Activated CD8-positive, alpha-beta memory T cell treated with anti-CD3 and anti-CD28 coated beads, Interleukin-2, amount 50 U/mL, for 1 hour (primary cell): ENCODE data around the gene SENP1.

Experiments
- DNase-seq: peaks from one replicate; pipeline ENCODE4 v3.0.0-alpha.2; 2020; ENCODE audit errors: extremely low read depth

The SENP1 gene

DNA sequence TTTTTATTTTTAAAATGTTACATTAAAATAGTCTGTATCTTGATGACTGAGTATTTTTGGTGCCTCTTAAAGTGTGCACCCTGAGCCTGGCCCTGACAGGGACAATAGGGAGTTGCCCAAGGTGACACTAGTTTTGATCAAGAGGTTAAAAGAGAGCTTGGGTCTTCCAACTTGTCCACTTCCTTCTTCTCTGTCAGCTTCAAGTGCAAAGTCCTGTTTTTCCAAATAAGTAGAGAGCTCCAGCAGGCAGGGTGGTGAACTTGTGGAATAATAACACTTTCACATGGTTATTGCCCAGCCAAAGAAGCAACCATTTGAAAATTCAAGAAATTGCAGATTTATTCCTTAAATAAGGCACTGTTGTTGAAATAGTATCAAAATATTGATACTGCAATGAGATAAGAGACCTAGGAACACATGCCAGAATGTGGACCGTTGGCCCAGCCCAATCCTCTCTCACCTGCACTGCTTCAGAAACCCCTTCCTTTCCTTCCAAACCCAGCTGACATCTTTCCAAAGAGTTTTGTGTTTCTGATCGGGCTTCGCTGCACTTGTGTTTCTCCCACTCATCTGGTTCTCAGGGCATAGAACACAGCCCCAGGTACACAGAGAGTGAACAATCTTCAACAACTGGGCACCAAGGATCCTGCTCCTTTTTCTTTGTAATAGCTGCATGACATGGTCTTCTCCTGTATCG, 87.8 kb downstream of the SENP1 start:
- no peak for DNase-seq

DNA sequence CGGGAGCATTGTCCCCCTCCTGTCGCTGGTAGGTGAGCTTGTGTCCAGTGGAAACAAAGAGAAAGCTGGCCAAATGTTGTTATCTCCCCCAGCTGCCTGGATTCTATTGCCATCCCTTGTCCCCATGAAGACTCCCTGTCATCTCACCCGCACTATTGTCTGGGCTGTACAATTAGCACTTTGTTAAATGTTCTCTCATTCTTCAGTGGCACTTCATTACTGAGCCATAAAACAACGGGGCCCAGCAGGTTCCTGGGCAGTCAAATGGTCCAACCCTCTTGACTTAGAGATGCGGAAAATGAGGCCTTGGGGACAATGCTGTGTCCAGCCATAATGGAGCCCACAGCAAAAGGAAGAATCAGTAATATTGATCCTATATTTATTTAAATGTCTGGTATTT, 88.4 kb downstream of the SENP1 start:
- no peak for DNase-seq

DNA sequence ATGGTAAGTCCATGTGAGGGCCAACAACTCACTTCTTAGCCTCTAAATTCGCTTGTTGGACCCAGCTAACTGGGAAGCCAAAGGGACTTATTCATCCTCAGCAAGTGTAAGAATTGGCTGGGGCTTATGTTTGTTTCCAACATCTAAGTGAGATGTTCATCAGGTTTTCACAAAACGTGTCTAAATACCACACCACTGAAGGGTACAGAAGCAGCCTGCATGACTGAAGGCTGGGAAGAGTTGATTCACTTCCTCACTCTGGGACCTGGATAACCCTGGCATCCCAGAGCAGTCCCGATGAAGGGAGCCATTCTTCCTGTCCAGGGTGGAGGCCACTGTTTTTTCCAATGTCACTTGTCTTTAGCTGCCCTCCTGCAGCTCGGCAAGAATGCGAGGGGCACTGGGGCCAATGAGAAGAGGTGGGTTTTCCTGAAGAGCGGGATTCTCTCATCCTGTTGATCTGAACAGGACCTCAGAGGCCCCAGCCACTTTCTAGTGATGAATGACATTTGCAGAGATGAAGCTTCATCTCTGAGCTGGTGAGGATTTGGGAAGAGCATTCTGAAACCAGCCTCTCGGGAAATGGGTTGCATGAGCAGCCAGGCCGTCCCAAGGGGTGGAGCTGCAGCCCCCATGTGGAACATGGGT, 89.4 kb downstream of the SENP1 start:
- DNase-seq = no peak

DNA sequence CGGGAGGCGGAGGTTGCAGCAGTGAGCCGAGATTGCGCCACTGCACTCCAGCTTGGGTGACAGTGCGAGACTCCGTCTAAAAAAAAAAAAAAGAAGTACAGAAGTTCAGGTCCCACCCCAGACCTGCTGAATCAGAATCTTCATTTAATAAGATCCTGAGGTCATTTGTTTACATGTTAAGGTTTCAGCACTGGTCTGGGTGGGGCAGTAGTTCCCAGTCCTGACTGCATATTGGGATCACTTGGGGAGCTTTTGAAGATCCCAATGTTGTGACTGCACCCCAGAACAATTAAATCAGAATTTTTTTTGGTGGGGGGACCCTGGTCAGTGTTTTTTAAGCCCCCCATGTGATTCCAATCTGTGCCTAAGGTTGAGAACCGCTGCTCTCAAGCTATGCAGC, 89.9 kb downstream of the SENP1 start:
- DNase-seq = no peak

DNA sequence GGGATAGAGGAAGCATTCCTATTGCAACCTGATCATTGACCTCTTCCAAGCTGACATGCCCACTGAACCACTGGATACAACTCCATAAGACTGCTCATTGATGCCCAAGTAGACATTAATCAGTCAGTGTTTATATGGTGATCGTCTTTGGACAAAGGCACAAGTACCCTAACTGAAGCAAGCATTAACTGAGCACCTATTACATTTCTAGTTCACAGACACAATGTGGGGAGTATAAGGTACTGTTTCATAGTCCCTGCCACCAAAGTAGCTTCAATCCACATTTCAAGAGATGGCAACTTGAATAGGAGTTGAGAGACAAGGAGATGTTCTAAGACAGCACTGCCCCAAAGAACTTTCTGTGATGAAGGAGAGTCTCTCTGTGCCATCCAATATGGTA, 90.8 kb downstream of the SENP1 start:
- DNase-seq = no peak

DNA sequence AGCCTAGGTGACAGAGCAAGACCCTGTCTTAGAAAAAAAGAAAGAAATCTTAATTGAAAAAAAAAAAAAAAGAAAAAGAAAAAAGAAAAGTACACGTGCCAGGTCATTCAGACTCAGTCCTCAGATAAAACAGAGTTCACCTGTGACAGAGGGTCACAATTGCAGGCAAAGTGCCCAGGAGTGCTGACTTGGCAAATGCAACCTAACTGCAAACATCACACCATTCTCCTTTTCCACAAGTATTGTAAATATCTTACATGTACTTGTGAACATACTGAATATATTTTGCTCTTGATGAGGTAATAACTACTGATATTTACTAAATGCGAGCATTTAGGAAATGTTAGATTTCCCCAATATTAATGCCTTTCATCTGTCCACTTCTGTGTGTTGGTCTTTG, 92.6 kb downstream of the SENP1 start:
- DNase-seq = no peak

DNA sequence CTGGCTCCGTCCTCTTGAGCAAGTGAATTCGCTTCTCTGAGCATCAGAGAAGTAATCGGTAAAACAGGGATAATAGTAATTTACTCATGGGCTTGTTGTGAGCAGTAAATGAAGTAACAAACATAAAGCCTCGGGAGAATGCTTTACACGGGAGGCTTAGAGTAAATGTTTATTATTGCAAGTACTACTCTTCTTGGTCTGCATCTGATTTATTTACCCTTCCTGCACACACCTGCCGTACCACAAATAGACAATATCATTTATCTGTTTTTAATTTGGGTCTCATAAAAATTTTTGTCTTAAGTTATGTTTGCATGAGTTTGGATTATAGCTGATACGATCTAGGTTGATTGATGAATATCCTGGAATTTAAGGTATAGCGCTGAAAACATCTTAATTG, 93.8 kb downstream of the SENP1 start:
- DNase-seq = no peak

DNA sequence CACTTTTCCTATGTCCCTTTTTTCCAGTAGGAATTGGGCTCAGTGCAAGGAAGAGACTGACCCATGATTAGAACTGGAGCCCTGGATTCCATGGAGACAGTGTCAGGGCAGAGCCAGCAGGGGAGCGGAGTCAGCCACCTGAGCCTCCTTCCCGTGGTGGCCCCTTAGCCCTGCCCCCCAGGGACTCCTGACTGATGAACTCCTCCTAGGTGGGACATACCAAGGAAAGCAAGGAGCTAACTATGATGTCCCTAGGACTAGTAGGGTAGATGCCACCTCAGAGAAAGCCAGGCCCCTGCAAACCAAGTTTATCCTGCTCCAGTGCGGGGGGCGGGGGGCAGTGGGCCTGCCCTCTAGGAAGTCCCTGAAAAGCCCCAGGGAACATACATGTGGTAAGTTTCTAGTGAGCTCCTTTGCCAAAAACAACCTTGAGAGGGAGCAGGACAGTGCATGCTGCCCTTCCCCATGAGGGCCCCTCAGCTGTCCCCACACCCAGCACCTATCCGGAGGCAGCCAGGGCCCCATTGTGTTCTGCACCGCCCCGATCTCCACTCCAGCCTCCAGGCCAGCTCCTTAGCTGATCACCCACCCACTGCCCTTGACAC, 95.4 kb downstream of the SENP1 start:
- DNase-seq = no peak

DNA sequence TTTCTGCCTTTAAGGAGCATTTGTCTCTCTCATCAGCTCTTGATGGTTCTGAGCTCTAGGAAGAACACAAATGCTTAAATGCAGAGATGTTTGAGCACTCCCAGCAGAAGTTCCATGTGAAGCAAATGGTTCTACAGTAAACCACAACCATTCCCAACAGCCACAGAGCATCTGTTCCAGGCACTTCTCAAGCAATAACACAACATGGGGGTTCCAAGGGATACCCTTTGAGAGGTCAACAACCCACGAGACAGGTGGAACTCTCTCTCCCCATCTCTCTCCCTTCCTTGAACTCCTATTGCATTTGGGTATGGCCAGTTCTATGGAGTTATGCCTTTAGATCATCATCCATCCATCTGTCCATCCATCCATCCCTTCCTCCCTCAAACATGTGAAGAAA, 96.4 kb downstream of the SENP1 start:
- DNase-seq = no peak

DNA sequence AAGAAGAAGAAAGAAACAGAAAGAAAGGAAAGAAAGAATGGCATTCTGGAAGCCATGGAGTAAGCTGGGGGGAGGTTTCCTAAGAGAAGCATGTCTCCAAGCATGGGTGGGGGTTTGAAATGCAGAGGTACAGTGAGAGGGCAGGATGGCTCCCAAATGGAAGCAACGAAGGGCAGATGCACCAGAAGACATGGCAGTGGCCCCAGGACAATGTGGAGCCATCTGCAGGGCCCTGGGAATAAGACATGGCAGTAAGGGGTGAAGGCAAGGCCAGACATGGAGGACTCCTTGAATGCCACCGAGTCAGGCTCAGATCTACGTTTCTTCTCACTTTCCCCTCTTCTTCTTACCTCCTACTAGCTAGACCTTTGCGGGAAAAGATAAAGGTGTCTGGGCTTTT, 96.9 kb downstream of the SENP1 start:
- DNase-seq = no peak

DNA sequence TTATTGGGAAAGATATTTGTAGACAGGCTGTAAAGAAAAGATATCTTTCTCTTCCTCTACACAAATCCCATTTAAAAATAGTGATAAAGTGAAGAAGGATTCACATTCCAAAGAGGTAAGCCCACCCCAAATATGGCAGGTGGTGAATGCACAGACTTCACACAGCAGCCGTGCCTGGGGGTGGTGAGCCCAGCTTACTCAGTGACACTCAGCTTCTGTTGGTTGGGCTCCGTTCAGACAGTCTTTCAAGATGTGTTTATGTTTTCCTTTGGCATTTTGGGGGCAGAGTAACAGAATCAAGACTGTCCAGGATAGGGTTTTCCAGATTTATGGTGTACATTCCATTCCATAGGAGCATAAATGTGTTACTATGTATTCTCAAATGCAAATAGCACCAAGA, 97.5 kb downstream of the SENP1 start:
- DNase-seq = no peak

DNA sequence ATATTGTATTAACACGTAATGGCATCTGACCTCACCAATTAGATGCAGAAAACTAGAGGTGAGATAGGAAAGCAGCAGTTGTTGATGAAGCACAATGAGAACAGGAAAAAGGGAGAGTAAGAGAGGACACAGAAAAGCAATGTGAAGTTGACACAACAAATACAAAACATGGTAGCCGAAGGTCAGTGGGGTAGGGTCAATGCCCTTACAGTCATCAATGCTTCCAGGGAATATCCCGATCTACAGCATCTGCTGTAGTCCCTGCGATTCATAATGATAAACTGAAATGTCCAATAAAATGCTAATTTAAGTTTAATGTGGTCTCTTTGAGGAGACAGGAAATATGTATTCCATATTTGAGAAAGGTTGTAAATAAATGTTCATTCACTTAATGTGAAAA, 98.7 kb downstream of the SENP1 start:
- DNase-seq = no peak

DNA sequence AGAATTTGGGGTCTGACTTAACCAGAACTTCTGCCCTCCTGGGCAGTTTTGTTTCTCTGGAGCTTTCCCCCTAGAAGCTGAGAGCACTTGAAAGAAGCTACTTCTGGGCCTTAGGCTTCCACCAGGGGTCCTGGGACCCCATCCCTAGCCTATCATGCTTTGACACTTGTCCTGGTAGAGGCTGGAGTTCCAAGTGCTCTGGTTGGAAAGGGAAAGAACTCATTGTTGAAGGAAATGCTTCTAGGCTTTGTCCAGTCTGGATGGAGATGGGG, 100.2 kb downstream of the SENP1 start:
- no peak for DNase-seq

DNA sequence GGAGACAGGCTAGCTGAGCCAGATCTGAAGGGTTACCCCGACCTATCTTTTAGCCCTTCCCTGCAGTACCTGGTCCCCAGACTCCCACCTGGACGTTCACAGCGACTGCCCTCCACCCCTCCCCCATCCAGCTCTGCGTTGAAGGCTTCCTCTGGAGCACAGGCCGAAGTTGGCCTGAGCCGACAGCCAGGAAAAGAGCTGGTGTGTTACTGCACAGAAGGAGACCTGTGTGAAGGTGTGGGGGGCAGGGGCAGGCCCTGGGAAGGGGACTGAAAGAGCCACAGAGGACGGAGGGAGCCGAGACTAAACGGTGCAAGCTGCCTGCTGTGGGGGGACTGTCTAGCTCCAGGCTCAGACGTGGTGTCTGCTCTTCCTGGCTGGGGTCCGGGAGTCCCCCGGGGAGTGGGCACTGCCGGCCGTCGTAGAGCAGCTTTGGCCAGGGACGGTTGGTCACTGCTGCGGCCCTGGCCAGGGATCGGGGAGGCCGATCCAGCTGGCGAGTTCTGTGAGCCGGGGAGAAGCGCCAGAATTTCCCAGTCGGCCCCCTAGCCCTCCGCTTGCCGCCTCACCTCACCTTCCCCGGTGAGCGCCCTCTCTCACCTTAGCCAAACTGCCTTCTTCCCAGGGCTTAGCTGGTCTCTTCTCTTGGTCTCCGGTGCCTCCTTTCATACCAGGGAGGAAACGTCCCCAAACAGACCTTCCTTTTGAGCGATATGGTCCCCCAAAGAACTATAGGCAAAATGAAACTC, 100.7 kb downstream of the SENP1 start:
- DNase-seq = no peak

DNA sequence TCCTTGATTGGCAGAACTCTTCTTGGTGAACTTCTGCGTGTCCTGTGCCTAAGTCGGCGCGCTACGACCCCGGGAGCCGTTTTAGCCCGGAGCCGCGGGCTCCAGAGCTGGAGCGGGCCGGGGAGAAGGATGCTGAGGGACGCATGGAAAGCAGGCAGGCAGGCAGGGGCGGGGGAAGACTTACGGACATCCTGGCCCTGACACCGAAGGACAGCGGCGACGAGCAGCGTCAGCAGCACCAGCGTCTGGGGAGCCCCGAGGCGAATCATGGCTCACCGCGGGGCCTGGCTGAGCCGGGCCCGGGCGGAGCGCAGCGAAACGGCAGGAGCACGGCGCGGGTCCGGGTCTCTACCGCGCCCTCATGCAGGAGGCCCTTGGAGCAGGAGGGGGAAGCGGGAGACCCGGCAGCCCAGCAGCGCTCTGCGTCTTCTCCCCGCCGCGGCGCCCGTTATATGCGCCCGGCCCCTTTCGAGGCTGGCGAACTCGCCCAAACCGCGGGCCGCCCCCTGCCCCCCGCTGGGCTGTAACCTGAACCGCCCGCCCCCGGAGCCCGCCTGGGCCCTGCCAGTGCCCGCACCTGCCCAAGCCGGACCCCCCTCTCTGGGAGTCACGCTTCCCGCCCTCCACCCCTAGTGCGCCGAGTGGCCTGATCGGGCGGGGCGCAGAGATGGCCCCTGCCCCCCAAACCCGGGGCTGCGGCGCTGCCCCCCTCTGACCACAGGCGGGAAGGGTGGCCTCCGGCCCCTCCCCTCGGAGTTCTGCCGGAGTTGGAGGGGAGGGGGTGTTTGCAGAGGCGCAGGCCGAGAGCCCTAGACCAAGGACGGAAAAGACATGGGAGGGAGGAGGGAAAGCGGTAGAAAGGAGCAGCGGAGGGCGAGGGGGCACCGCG, 101.6 kb downstream of the SENP1 start, which contains the start of gene COL2A1:
Gene COL2A1 (minus strand): TSS at position 424 of the 889 bp plus-strand sequence. CDS start 155 bp downstream, at position 269.
- DNase-seq = no peak

DNA sequence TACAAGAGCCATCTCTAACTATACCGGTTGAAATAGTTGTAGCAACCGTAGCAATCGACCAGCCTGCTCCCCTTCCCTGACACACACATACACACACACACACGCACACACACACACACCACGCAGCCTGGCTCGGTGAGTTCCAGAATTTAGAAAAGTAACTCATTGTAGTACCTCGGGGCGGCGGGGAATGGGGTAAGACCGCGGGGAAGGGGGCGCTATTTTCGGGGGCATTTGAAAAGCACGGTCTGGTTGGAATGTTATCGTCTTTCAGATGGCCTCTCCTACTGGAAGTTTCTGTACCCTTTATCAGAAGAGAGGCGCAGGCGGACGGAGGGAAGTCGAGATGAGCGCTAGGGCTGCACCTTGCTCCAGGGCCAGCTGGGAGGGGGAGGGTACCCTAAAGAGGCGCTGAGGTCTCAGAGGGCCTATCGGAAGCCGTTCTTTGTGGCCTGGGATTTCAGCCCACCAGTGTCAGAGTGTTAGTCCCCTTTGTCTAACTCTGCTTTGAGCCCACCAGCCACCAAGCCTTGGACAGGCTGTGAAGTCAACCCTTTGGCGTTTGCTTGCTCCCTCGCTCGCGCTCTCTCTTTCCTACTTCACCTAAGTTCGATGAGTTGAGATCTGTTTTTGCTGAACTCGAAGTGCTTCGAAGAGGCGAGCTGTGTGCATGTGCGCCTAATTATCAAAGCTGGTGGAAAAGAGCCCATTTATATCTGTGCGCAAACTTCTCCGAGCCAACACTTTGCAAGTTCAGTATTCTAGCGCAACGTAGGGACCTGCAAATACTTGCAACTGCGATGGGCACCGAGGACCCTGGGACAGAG, 102.4 kb downstream of the SENP1 start:
- DNase-seq = no peak

DNA sequence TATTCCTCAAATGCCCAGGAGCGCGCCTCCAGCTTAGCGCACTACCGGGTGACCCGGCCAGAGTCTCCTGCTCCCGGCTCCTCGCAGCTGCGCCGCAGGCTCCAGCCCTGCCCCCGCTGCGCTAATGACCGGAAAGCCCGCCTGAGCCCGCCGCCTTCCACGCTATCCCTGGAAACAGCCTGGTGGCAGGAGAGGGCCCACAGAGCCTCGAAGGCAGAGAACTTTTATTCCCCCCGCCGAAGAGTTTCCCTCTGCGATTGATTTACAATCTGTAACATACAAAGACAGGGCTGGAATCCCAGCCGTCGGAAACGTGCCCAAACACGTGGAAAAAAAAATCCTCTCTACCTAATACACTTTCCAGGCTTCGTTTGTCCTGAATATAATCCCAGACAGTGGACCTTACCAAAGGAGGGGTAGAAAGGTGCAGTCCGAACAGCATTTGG, 103.1 kb downstream of the SENP1 start:
- DNase-seq = no peak

DNA sequence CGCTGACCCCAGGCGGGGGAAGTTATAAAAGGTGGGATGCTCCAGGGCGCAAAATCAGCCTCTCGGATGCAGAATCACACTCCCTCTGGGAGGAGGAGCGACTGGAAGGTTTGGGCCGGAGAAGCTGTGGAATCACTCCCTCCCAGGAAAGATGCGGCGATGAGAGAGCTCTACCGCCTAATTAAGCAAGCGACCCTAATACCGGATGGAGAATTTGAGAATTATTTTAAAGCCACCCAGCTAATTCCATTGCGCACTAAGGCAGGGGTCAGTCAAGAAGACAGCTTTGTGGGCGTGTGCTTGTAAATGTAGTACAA, 103.5 kb downstream of the SENP1 start:
- DNase-seq = no peak

DNA sequence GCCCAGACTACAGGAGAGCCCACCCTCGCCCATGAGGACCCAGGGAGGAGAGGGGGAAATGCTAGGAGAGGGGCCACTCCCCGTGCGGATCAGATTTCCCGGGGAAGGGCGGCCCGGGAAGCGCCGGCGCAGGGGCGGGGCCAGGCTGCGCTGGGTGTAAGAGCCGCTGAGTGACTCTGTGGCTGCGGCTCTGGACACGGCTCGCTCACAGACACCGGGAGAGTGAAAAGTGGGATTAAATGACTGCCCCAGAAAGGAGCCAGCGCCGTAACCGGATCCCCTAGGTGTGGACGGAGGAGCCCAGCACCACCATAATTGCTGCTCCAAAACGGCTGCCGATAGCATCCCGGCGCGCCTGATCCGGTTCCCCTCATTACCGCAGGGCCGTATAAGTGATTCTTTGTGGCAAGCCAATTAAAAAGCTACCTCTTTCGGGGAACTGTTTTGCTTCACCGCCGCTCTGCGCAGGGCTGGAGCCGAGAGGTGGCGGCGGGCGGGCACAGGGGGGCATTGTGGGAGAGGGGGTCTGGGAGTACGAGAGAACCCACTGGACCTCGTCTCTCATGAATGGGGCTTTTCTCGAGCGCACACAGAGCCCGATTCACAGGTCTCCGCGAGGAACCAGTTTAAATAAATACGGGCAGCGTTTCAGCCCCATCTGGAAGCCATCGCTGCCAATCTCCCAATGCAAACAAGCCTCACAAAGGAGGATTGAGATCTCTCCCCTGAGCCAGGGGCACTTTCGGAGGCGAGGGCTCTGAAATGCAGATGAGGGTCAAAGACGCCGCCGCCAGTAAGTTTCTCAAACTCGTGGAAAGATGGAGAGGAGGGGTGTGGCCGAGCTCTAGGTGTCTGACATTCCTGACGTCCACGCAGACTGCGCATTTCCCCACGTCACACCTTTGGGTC, 104.1 kb downstream of the SENP1 start:
- no peak for DNase-seq
